ENCODE results near the gene ERBIN.
A peak's percentile ranks its signal among the peaks of the same experiment; 100 is the strongest.
"Not testable (repeated sequence)": the region's sequence is repeated elsewhere in the genome, so short reads cannot be mapped to it uniquely, and the experiment has no call there.

Gene ERBIN

DNA sequence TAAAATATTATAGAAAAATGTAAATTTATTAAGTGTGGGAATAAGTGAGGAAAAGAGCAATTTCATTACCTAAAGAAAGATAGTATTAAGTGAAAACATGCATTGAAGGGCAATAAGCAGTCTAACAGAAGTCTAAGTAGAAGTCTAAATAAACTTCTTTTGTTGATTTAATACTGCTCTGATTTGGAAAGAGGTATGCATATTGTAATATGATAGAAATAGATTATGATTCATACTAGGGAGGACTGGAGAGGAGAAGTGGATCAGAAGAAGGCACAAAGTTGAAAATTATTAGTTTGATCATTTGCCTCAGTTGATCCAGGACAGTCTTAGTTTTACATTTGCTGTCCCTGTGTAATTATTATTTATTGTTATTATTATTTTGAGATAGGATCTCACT lies 6.6 kb upstream of the ERBIN start:
- no peak for DNase-seq (ENCODE audit: low read depth)

DNA sequence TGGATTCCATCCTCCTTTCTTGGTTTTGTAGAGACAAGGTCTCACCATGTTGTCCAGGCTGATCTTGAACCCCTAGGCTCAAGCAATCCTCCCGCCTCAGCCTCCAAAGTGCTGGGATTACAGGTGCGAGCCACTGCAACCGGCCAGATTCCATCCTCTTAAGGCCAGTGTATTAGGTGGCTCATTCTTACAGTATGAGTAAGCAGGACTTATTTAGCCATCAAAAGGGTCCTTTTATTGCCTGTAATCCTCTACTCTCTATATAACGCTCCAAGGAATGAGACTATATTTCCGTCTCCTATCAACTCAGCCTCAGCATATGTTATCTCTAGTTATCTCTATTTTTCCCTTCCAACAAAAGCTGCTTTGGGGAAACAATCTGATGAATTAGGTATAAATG lies 3.0 kb upstream of the ERBIN start:
- no peak for DNase-seq (ENCODE audit: low read depth)

GRCh38 chr5:65924366-65925043 lies 1.9 kb upstream of the ERBIN start:
- DNase-seq (ENCODE audit: low read depth), result no peak

- DNase-seq (ENCODE audit: low read depth), result no peak
These were observed 1.3 kb upstream of the ERBIN start for GRCh38 chr5:65925044-65925600.

DNA sequence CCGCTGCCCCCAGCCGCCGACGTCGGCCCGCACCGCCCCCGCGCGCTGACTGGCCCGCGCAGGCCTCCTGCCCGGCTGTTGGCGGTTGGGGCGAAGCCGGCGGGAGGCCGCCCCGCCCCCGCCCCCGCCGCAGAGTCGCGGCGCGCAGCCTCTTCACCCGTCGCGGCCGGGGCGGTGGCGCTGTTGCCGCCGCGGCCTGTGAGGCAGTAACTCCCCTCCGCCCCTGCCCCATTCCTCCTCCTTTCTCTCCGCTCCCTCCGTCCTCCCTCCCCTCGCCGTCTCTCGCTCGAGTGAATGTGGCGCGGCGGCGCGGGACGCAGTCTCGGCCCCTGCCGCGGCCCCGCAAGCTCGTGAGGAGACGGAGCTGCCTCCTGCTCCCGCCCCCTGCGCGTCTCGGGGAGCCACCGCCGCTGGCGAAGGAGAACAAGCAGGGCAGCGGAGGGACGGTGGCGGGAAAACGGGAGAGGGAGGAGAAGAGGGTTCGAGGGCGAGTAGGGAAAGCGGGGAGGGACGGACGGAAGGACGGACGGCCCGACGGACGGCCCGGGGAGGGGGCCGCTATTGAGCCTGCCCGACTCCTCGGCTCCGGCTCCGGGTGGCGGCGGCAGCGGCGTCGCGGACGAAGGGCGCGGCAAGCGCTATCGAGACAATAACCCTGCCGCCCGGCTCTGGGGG lies 637 bp upstream of the ERBIN start:
- peak; percentile 75 for DNase-seq (ENCODE audit: low read depth)

- no peak for DNase-seq (ENCODE audit: low read depth)
These were observed 518 bp downstream of the ERBIN start for GRCh38 chr5:65926893-65927292.

- DNase-seq (ENCODE audit: low read depth), result no peak
These were observed 1.3 kb downstream of the ERBIN start for GRCh38 chr5:65927503-65928321.

GRCh38 chr5:65928322-65928752 lies 2.0 kb downstream of the ERBIN start:
- no peak for DNase-seq (ENCODE audit: low read depth)

- no peak for DNase-seq (ENCODE audit: low read depth)
These were observed 2.5 kb downstream of the ERBIN start for GRCh38 chr5:65928860-65929259.

DNA sequence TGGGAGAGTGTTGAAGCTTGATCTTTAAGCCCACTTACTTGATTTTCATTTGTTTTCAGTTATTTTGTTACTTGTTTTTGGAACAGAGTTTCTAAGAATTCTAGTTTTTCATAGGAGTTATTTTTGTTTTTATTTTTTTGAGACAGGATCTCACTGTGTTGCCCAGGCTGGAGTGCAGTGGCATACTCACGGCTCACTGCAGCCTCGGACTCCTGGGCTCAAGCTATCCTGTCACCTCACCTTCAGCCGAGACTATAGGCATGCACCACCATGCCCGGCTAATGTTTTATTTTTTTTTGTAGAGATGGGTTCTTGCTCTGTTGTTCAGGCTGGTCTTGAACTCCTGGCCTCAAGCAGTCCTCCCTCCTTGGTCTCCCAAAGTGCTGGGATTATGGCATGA lies 6.3 kb downstream of the ERBIN start:
- DNase-seq (ENCODE audit: low read depth), result no peak

- DNase-seq (ENCODE audit: low read depth), result no peak
These were observed 6.9 kb downstream of the ERBIN start for GRCh38 chr5:65933295-65933694.

- DNase-seq (ENCODE audit: low read depth), result no peak
These were observed 11.9 kb downstream of the ERBIN start for GRCh38 chr5:65938256-65938655.

DNA sequence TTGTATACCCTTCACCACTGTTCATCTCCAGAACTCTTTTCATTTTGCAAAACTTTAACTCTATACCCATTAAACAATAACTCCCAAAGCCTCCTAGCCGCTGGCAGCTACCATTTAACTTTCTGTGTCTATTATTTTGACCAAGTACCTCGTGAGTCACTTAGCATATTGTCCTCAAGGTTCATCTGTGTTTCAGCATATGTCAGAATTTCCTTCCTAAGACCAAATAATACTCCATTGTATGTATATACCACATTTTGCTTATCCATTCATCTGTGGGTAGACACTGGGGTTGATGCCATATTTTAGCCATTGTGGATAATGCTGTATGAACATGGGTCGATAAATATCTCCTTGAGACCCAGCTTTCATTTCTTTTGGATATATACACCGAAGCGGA lies 17.4 kb downstream of the ERBIN start:
- no peak for DNase-seq (ENCODE audit: low read depth)

DNA sequence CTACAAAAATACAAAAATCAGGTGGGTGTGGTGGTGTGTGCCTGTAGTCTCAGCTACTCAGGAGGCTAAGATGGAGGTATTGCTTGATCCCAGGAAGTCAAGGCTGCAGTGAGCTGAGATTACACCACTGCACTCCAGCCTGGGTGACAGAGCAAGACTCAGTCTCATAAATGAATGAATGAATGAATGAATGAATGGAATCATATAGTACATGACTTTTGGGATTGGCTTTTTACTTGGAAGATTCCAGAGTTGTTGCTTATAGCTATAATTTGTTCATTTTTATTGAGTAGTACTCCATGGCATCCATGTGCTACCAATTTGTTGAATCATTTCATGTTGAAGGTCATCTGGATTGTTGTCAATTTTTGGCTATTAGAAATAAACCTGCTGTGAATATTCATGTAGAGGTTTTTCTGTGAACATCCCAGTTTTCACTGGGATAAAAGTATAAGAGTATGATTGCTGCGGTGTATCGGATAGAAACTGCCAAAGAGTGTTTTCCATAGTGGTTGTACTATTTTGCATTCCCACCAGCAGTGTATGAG lies 19.9 kb downstream of the ERBIN start:
- DNase-seq (ENCODE audit: low read depth), result no peak

GRCh38 chr5:65948115-65948747 lies 21.9 kb downstream of the ERBIN start:
- DNase-seq (ENCODE audit: low read depth), result no peak

DNA sequence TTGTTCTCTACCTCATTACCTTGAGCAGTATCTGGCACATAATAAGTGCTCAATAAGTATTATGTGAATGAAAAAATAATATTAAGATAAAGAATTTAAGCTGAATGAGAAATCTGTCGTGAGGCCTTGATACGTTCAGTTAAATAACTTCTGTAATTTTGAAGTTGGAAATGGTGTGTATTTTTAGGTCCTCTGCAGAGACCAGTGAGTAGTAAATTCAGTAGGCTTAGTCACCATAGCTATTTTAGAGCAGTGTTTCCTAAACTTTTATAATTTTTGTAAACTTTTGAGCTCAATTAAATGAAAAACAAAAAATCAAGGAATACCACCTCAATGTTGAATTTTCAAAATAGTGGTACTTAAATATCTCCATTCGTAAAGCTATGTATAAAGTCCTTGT lies 25.0 kb downstream of the ERBIN start:
- no peak for DNase-seq (ENCODE audit: low read depth)

GRCh38 chr5:65952259-65952658 lies 25.9 kb downstream of the ERBIN start:
- DNase-seq (ENCODE audit: low read depth), result no peak

DNA sequence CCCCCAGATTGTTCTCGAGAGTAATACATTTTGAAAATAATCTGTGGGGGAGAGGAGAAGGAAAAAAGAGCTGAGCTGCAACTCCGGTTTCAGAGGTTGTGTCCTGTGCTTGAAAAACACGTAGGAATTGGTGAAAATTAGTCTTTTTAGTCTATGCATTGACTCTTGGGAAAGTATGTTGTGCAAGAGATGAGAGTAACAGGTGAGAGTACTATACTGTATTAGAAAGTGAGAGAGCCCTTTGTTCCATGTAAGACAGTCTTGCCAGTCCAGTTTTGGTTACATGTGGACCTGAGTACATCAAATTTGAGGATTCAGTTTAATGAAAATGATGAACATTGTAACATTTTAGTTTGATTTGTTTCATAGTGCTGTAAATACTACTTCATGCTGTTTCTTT lies 27.8 kb downstream of the ERBIN start:
- DNase-seq (ENCODE audit: low read depth), result no peak

GRCh38 chr5:65955746-65956145 lies 29.4 kb downstream of the ERBIN start:
- DNase-seq (ENCODE audit: low read depth), result no peak

DNA sequence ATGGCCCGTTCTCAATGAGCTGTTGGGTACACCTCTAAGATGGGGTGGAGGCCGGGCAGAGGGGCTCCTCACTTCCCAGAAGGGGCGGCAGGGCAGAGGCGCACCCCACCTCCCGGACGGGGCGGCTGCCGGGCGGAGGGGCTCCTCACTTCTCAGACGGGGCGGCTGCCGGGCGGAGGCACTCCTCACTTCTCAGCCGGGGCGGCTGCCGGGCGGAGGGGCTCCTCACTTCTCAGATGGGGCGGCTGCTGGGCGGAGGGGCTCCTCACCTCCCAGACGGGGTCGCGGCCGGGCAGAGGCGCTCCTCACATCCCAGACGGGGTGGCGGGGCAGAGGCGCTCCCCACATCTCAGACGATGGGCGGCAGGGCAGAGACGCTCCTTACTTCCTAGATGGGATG lies 31.3 kb downstream of the ERBIN start:
- DNase-seq (ENCODE audit: low read depth), result not testable (repeated sequence)

- peak; percentile 46 for DNase-seq (ENCODE audit: low read depth)
These were observed 35.3 kb downstream of the ERBIN start for GRCh38 chr5:65961633-65962032.
